Activated gamma-delta T cell (primary cell): ENCODE results near the gene SLC35D2.

ENCODE experiments used
- DNase-seq: peaks from one replicate; lab custom pipeline; 2025; lab: John Stamatoyannopoulos, UW
- total RNA-seq, 2 donors: gene quantifications; one replicate each; lab custom pipeline; 2026; lab: John Stamatoyannopoulos, UW

SLC35D2 gene
- 8.9 to 9.3 reads per million in 2 donors for total RNA-seq

DNA sequence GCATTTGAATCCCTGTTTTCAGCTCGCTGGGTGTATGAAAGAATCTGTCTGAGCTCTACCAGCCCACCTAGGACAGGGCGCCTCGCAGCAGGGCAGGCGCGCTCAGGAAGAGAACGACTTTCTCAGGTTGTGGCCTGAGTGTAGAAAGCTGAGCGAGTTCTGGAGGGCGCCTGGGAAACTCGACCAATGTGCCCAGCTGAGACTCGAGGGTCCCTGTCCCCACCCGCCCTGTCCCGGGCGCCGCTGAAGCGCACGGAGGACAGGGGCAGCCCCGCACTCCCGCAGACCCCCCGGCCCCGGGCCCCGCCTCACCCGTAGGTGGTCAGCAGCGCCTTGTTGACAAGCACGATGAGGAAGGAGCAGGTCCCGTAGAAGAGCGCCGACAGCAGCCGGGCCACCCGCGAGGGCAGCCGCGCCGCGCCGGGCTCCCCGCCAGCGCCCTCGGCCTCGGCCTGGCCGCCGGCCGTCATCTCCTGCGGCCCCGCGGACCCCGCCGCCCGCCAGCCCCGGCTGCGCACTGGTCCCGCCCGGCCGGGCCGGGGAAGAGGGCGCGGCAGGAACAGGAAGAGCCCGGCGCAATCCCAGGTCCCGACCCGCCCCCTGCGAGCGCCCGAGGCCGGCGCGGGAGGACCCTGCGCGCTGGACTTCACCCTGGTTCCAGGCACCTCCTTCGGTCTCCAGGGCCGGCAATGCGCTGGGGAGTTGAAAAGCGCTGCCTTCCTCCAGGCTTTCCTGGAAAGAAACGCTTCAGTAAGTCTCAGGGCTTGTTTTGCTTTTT, at the start of gene SLC35D2:
TSS of gene SLC35D2 (minus strand) at position 547 of the 778 bp plus-strand sequence. CDS start at position 470, 77 bp downstream.
- peak; percentile 17 for DNase-seq

DNA sequence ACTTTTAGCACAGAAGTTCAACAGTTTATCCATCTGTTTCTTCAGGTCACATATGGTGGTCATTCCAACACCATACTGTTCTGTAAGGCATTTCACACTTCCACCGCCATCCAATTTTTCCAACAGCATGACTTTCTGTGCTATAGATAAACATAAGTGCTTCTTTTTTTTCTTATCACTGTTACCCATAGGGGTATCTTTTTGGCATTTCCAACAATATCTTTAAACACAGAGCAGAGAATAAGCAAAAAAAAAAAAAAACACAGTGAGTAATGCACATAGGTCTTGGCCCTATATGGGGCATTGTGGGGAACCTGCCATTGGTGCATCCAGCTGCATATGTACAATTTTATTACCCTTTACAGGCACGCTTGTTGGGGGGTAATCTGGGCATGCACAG, 46.9 kb upstream of the SLC35D2 start:
- DNase-seq = no peak

DNA sequence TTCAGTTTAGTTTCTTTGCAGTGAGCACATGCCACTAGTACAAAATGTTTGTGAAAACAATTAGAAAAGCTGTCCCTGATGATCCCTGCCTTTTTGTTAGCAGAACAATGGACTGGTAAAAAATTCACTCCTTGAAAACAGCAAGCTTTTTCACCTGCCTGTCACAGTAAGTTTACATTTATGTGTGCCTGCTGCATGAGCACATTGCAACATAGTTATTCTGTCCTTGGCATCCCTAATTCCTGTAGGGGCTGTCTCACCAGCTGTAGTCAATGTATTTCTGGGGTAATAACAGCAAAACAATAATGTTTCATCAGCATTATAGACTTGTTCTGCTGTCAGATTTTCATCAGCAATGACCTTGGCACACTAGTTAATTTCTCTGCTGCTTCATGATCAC, 46.2 kb upstream of the SLC35D2 start:
- DNase-seq = no peak

DNA sequence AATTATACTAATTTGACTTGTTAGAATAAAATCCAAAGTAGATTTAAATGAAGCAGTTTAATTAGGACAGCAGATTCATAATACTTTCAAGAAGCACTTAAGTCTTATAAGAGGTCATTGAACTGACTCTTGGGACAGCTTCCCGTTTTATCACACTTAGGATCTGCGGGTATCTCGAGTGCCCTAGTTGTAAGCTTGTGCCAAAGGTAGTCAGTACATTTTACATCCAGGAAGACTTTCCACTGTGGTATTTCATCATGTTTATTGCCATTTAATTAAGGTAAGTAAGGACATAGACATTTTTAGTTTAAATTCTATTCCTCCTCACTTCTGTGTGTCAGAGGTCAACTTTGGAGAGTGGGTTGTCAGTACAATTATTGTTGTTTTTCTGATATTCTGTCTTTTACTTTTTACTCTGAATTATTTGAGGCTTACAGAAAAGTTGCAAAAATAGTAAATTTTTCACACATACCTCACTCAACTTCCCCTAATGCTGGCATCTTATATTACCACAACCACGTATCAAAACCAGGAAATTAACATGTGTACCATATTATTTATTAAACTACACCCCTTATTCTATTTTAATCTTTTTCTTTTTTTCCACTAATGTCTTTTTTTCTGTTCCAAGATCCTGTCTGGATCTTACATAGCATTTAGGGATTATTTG, 42.1 kb upstream of the SLC35D2 start:
- no peak for DNase-seq

DNA sequence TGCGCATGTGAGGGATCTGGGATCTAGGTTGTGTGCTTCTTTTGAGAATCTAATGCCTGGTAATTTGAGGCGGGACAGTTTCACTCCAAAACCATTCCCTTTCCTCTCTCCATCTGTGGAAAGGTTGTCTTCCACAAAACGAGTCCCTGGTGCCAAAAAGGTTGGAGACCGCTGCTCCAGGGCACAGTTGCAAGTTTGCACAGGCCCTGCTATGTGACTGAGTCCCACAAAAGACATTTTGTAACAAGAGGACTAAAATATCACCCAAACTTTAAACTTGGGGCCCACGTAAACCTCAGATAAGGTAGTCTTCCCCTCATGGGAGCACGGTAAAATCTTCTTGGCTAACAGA, 40.5 kb upstream of the SLC35D2 start:
- no peak for DNase-seq

DNA sequence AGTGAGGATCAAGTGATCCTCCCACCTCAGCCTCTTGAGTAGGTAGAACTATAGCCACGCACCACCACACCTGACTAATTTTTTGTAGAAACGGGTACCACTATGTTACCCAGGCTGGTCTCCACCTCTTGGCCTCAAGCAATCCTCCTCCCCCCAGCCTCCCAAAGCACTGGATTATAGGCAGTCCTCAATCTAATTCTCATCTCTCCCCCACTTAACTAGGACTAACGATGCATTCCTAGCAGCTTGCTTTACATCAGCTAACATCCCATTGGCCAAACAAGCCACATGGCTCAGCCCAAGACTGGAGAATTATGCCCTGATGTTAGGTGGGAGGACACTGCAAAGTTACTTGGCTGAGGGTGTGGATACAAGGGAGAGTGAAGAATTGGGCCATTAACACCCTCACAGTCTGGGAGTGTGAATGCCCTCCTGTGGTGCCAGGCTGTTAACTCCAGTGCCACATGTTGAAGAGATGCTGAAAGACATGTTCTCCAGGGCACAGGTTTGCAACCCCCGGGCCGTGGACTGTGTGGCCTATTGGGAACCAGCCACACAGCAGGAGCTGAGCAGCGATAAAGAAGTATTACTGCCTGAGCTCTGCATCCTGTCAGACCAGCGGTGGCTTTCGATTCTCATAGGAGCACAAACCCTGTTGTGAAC, 39.9 kb upstream of the SLC35D2 start:
- DNase-seq = no peak

DNA sequence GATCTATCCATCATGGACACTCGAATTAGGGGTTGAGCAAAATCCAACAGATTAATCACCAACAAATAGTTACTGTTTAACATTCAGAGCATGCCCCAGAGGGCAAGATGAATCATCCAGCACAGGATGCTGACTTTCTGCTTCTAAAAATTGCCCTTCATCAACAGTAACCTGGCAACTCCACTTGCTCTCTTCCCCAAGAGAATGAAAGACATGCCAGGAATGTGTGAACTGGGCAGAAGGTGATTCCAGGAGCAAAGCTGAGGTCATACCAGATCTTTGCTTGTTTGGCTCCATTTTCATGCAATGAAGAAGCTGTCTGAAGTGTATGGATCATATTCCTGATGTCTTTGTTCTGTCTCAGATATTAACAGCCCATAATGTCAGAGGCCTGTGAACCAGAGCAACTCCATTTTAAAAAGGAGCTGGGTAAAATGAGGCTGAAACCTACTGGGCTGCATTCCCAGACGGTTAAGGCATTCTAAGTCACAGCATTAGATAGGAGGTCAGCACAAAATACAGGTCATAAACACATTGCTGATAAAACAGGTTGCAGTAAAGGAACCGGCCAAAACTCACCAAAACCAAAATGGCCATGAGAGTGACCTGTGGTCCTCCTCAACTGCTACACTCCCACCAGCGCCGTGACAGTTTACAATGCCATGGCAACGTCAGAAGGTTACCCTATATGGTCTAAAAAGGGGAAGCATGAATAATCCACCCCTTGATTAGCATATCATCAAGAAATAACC, 37.1 kb upstream of the SLC35D2 start:
- DNase-seq = no peak

DNA sequence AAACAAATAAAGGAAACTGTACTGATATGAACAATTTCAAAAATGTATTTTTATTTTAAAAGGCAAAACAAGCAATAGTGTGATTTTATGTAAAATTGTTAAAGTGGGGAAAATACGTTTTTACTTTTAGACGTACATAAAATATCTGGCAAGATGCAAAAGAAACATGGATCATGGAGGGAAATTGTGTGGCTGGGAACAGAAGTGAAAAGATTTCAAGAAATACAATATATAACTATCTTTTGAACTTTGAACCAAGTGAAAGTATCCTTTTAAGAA, 36.1 kb upstream of the SLC35D2 start:
- DNase-seq = no peak

DNA sequence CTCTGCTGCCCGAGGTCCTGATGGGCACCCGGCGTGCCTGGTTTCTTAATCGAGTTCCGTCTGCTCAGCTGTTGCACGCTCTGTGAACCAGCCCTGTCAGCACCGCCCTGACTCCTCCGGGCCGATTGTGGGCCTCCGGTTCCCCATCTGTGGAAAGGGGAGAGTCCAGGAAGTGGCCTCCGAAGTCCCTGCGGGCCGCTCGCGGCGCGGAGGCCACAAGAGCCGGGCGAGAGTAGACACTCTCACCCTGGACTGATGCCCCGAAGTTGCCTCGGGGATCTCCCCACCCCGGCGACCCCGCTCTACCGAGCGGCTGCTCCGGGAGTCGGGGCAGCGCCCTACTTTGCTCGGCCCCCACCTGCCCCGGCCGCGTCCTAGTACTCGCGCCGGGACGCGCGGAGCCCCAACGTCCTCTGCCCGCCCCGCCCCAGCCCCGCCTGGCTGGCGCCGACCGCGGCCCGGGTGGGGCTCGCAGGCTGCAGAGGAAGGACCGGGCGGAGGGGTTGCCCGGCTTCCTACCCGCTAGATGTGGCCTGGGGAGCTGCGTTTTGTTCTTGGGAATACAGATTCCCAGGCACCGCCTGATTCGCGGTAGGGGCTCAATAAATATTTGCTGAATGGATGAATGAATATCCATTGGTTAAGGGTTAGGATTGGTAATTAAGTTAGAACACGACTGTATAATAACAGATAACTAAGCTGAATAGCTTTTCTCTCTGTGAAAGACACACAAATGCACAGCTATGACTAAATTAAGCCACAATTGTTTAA, 35.6 kb upstream of the SLC35D2 start:
- peak; percentile 54 for DNase-seq

DNA sequence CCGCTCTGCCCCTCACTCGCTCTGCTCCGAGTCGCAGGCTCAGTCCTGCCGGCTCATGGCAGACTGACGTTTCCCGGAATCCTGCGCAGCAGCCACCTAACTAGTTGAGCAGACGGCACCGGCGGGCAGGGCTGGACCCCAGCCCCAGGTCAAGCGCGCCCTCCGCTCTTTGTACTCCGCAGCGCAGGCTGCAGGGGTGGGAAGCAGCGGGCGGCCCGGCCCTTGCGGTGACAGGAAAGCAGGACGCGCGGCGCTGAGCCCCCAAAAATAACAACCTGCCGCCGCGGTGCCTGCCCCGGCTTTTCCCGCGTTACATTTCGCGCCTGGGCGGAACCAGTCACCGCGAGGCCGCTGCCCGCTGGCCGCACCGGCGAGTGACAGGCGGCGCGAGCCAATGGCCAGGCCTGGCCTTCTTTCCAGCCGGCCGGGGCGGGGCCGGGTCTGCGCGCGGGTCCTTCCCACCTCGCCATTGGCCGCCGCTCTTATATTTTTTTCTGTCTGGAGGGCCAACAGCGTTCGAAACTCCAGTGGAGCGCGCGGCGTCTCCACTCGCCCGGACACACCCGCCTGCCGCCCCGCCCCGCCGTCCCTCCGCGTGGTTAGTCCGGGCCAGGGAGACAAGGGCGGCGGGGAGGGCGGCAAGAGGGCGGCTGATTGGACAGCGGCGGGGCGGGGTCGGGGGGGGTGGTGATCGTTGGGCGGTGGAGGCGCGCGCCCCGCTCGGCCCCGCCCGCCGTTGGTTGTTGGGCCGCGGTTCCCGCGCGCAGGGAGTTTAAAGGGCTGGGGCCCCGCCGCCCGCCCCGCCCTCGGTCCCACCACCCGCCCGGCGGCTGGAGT, 34.8 kb upstream of the SLC35D2 start, which contains the start of gene ZNF367:
TSS of gene ZNF367 (minus strand) at position 288 of the 837 bp plus-strand sequence. CDS start 338 bp downstream, outside the sequence.
- DNase-seq = peak; percentile 97

DNA sequence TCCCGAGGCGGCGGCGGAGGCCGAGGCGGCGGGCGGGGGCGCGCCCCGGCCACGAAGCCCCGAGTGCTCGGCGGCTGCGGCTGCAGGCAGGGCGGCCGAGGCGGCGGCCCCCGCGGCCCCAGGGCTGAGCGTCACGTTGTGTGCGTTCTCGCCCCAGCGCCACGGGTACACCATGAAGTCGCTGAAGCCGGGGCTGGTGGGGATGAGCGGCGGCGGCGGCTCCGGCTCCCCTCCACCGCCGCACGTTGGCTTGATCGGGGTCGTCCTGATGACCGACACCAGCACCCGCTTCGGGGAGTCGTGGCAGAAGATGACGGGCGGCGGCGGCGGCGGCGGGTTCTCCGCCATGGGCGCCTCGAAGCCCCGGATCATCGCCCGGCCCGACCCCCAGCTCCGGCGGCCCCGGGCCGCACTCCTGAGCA, 34.2 kb upstream of the SLC35D2 start:
- DNase-seq = no peak

DNA sequence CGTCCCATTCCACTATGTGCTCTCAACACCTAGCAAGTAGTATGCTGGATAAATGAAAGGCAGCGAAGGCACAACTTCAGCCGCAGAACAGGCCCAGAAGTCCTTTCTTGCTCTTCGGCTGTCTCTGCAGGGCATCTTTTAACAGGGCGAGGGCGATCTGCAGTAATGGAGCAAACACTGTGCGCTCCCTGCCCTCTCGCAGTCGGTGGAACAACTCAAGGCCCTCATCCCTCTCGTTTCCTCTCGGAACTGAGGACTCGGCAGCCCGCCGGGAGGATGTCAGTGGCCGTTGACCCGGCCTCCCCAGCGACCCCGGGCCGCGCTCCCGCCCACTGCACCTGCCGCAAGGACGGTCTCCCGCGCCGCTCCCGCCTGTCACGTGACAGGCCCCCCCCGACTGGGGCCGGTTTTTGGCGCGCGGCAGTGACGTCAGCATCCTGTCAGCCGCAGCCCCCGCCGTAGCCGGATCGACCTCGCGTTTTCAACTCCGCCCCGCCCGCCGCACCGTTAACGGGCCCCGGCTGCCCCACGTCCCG, 33.6 kb upstream of the SLC35D2 start:
- peak; percentile 89 for DNase-seq

DNA sequence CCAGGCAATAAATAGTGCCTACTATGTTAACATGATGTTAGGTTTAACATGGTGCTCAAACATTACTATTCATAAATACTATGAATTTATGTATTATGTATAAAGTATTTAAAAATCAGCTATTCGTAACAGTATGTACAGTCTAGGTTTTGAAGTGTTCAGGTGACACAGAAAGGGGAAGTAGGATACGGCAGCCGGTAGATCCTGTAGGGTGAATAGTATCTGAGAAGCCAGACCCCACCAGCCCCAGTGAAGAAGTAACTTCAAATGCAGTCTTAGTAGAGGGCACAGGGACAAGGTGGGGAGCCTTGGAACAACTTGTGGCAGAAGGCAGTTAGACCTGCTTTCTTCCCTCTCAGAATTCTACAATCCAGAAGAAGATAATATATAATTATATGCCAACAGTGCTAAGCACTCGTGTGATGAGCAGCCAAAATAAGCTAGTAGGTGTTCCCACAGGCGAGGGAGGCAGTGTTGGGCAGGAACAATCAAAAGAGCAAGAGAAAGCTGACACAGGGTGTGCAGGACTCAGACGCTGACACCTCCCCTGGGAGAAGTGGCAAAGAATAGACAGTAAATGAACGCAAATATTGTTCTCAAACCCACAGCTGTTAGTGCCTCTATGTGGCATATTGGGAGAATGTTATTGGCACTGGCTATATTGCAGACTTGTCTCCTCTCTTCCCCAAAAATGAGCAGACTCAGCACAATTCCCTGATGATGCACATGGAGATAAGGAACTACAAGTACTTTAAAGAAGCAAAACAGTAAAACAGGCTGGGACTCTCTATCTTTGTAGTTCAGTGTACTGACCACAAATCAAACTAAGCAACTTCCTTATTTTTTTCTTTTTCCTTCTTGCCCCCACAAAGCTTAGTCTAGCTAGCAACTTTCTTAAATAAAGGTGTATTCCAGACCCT, 30.1 kb upstream of the SLC35D2 start:
- DNase-seq = no peak

DNA sequence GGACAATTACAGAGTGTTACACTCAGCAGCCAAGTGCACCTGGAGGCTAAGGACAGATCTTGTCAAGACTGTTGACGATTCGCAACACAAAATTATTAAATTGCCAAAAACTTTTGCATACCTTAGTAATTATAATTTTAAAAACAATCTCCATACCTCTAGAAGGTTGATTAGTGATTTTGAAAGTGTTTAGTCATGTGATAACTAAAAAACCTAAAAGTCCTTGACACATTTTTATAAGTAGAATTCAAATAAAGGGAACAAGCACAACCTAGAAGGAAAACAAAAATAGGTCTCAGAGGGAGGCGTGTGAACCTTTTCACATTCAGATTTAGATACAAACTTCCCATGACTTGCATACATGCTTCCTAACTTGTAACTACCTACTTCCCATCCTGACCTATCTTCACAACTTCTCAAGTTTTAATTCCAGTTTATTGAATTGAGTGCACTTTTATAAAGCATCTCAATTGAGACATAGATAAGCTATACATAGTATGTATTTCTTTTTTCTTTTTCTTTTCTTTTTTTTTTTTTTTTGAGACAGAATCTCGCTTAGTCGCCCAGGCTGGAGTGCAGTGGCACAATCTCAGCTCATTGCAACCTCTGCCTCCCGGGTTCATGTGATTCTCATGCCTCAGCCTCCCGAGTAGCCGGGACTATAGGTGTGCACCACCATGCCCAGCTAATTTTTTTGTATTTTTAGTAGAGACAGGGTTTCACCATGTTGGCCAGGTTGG, 28.8 kb upstream of the SLC35D2 start:
- DNase-seq = no peak

DNA sequence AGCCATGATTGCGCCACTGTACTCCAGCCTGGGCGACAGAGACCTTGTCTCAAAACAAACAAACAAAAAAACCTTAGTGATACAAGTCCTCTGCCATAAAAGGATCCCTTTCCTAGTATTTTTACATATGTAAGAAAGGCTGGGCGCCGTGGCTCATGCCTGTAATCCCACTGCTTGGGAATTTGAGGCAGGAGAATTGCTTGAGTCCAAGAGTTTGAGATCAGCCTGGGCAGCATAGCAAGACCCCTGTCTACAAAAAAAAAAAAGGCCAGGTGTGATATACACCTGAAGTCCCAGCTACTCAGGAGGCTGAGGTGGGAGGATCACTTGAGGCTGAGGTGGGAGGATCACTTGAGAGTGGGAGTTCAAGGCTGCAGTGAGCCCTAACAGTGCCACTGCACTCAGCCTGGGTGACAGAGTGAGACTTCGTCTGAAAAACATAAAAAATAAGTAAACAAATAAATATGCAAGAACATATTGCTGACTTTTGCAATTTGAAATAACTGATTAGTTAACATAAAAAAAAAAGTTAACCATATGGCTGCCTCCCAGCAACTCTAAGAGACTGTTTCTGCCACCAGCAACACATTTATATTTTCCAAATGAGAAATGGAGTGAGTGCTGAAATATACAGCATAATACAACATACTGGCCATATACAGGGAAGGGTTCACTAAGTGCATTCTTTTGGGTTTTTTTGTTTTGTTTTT, 27.8 kb upstream of the SLC35D2 start:
- DNase-seq = no peak

DNA sequence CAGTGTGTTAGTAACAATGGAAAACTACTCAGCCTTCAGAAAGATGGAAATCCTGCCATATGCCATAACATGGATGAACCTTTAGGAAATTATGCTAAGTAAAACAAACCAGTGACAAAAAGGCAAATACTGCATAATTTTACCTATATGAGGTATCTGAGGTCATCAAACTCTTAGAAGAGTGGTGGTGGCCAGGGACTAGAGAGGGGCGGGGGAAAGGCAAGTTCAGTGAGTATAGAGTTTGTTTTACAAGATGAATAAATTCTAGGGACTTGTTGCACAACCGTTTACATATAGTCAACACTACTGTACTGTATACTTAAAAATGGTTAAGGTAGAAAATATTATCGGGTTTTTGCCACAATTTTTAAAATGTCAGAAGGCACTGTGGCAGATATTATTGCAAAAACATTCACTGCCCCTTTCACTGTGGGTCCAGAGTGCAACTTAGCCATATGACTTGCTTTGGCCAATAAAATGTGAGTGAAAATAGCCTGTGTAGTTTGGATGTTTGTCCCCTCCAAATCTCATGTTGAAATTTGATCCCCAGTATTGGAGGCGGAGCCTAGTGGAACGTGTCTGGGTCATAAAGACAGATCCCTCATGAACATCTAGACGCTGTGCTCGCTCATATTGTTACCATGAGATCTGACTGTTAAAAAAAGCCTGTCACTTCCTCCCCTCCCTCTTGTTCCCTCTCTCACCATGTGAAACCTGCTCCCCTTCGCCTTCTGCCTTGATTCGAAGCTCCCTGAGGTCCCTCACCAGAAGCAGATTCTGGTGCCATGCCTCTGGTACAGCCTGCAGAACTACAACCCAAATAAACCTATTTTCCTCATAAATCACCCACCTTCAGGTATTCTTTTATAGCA, 25.1 kb upstream of the SLC35D2 start:
- DNase-seq = no peak
